Liver (tissue), 9 donors: Measurements from ENCODE around the gene ANK3. TPM values are rescaled to one million over a fixed set of nuclear protein-coding genes. Genes with fewer than 3 reads are reported as not detected.

ENCODE experiments used
- DNase-seq: peaks from one replicate; pipeline ENCODE4 v3.0.0-alpha.2; 2017; ENCODE audit warnings: low spot score
- H3K27ac ChIP-seq, 2 donors: one replicate each; pipeline ENCODE4 v1.7.0; 2013; ENCODE audit warnings: inconsistent platforms in 2 of 2, low read length in 2 of 2, control low read depth in 1 of 2, low read depth in 1 of 2, mild to moderate bottlenecking in 1 of 2
- H3K27me3 ChIP-seq, 4 donors: one replicate each; pipeline versions ENCODE4 v1.6.1 to v1.7.0; 2013; ENCODE audit warnings: low read length in 3 of 4, inconsistent platforms in 1 of 4, mild to moderate bottlenecking in 1 of 4, moderate library complexity in 1 of 4; ENCODE audit not compliant: control insufficient read depth in 4 of 4, insufficient read depth in 4 of 4
- H3K36me3 ChIP-seq, 4 donors: one replicate each; pipeline versions ENCODE4 v1.6.1 to v1.7.0; 2013; ENCODE audit warnings: low read length in 3 of 4, mild to moderate bottlenecking in 3 of 4, low read depth in 1 of 4, moderate library complexity in 1 of 4; ENCODE audit not compliant: control insufficient read depth in 4 of 4, insufficient read depth in 3 of 4
- H3K4me1 ChIP-seq, 4 donors: one replicate each; pipeline versions ENCODE4 v1.6.1 to v1.7.0; 2013; ENCODE audit warnings: low read length in 3 of 4, mild to moderate bottlenecking in 3 of 4, moderate library complexity in 1 of 4; ENCODE audit not compliant: control insufficient read depth in 4 of 4, insufficient read depth in 4 of 4
- H3K4me3 ChIP-seq, 3 donors: one replicate each; pipeline versions ENCODE4 v1.6.1 to v1.7.0; 2013; ENCODE audit warnings: low read length in 3 of 3, control low read depth in 1 of 3, low read depth in 1 of 3, mild to moderate bottlenecking in 1 of 3
- H3K9ac ChIP-seq, 2 donors: one replicate each; pipeline ENCODE4 v1.7.0; 2013; ENCODE audit warnings: low read length in 2 of 2, mild to moderate bottlenecking in 2 of 2, moderate library complexity in 2 of 2, control low read depth in 1 of 2, low read depth in 1 of 2
- H3K9me3 ChIP-seq, 4 donors: one replicate each; pipeline versions ENCODE4 v1.6.1 to v1.7.0; 2013; ENCODE audit warnings: low read length in 3 of 4; ENCODE audit not compliant: control insufficient read depth in 4 of 4
- EGR1 ChIP-seq, 2 donors: IDR thresholded peaks; 2 replicates each; pipeline ENCODE4 v1.6.1; 2016 to 2018; ENCODE audit warnings: antibody characterized with exemption in 2 of 2, low read depth in 2 of 2
- FOXA1 ChIP-seq: IDR thresholded peaks from 2 replicates; pipeline ENCODE4 v1.6.1; 2016; ENCODE audit warnings: antibody characterized with exemption
- GABPA ChIP-seq, 2 donors: IDR thresholded peaks in 1 of 2; conservative IDR thresholded peaks in 1 of 2; 2 replicates each; pipeline ENCODE4 v1.6.1; 2016; ENCODE audit warnings: antibody characterized with exemption in 2 of 2, mild to moderate bottlenecking in 1 of 2, moderate library complexity in 1 of 2
- HNF4A ChIP-seq, 2 donors: conservative IDR thresholded peaks; 2 replicates each; pipeline ENCODE4 v1.6.1; 2016; ENCODE audit warnings: antibody characterized with exemption in 2 of 2, mild to moderate bottlenecking in 2 of 2
- HNF4G ChIP-seq: IDR thresholded peaks from 2 replicates; pipeline ENCODE4 v1.6.1; 2016; ENCODE audit warnings: antibody characterized with exemption
- JUND ChIP-seq, 2 donors: IDR thresholded peaks; 2 replicates each; pipeline ENCODE4 v1.6.1; 2016; ENCODE audit warnings: antibody characterized with exemption in 2 of 2
- NR2F2 ChIP-seq: IDR thresholded peaks from 2 replicates; pipeline ENCODE4 v1.6.1; 2016; ENCODE audit warnings: antibody characterized with exemption
- RAD21 ChIP-seq, 2 donors: IDR thresholded peaks; 2 replicates each; pipeline ENCODE4 v1.6.1; 2016; ENCODE audit warnings: antibody characterized with exemption in 2 of 2, mild to moderate bottlenecking in 2 of 2
- RXRA ChIP-seq, 2 donors: IDR thresholded peaks; 2 replicates each; pipeline ENCODE4 v1.6.1; 2017 to 2018; ENCODE audit warnings: antibody characterized with exemption in 2 of 2, mild to moderate bottlenecking in 1 of 2
- SP1 ChIP-seq: IDR thresholded peaks from 2 replicates; pipeline ENCODE4 v1.6.1; 2018; ENCODE audit warnings: antibody characterized with exemption, mild to moderate bottlenecking
- YY1 ChIP-seq: IDR thresholded peaks from 2 replicates; pipeline ENCODE4 v1.6.1; 2016; ENCODE audit warnings: antibody characterized with exemption, mild to moderate bottlenecking
- WGBS: extraction: QIAGEN DNeasy Blood & Tissue Kit; methylation state at CpG from one replicate; pipeline ENCODE4 v1.1.7; 2013; 5-methylcytosine and 5-hydroxymethylcytosine counted together
- polyA plus RNA-seq, 2 donors: library from polyadenylated mRNA; stranded (reverse) in 1 of 2; unstranded in 1 of 2; fragments of 200-250 nt in 1 of 2; fragments of >200 nt in 1 of 2; fragmentation: Nextera tagmentation in 1 of 2; extraction: Ambion mirVana in 1 of 2; gene quantifications; one replicate each; pipeline versions ENCODE4 v1.2.1 to v1.2.3, GENCODE V29; 2013 to 2015
- total RNA-seq, 2 donors: library from RNA; depleted of rRNA; stranded (reverse); fragments of >200 nt; gene quantifications; one replicate each; pipeline ENCODE4 v1.2.3, GENCODE V29; 2014
- TF ChIP-seq, protein P1 (sequence below): IDR thresholded peaks from 2 replicates; pipeline ENCODE4 v1.6.1; 2016; ENCODE audit warnings: antibody characterized with exemption
- TF ChIP-seq, protein P2 (sequence below): IDR thresholded peaks from 2 replicates; pipeline ENCODE4 v1.6.1; 2016; ENCODE audit warnings: antibody characterized with exemption, mild to moderate bottlenecking
- TF ChIP-seq, protein P3 (sequence below): IDR thresholded peaks from 2 replicates; pipeline ENCODE4 v1.6.1; 2016; ENCODE audit warnings: antibody characterized with exemption
- donor health status: healthy.
- donor health status: healthy.
- donor health status: healthy.
- donor health status: healthy.
- donor health status: healthy.

The ANK3 gene
- total and polyA plus RNA-seq, 4 donors = 5.7 to 30.0 (median 9.7) TPM

DNA sequence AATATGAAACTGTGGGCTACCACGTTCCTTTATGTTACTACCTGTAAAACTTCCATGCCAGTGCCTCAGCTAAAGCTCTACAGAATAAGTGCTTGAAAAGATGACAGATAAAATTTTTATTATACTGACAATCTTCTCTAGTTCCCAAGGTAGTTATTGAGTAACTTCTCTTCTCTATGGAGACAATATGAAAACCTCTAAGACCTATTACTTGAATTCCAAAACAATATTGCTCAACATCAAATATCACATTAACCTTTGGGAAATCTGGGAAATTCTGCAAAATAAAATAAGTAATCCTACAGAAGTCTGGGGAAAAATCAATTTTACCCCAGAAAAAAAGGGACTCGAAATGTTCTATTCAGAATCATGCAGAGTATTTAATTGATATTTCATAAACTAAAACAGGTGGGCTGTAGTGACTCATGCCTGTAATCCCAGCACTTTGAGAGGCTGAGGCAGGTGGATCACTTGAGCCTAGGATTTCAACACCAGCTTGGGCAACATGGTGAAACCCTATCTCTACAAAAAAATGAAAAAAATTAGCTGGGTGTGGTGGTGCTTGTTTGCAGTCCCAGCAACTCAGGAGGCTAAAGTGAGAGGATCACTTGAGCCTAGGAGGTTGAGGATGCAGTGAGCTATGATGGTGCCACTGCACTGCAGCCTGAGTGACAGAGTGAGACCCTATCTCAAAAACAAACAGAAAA, 23.8 kb upstream of the ANK3 start:
- H3K36me3 ChIP-seq = no peaks in the 10 kb centered on the region
- H3K27ac ChIP-seq = no peak overlapping the region
- 80% methylated on average over 2 of the region's 2 CpGs for WGBS
- no peaks in the 10 kb centered on the region for H3K9me3 ChIP-seq
- no peak overlapping the region for H3K9ac ChIP-seq
- H3K4me3 ChIP-seq = no peak overlapping the region
- no peak for TF ChIP-seq EGR1 (IDR thresholded peaks at IDR 0.05; ENCODE audit: low read depth in 2 of 2)
- TF ChIP-seq YY1 = no peak
- no peak for TF ChIP-seq FOXA1
- TF ChIP-seq HNF4A (conservative IDR thresholded peaks at IDR 0.05) = no peak
- TF ChIP-seq HNF4G = no peak
- TF ChIP-seq JUND (IDR thresholded peaks at IDR 0.05) = no peak
- no peak for DNase-seq
- no peaks in the 10 kb centered on the region for H3K4me1 ChIP-seq
- no peaks in the 10 kb centered on the region for H3K27me3 ChIP-seq

DNA sequence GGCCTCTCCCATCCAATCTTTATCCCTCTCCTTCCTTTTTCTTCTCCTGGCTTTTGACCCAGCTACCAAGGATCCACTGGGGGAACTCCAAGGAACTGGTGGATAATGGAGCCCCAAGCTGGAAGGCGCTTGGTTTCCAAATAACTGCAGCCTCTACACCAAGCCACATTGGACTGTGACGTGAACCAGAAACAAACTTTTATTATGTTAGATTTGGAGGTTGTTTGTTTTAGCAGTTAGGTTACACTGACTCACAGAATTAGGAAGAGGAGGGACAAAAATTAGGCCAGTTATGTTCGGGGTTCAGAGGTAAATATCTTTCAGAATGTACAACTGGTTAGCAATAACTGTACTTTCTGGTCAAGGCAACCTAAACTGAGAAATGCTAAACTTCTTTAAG, 21.3 kb upstream of the ANK3 start:
- Histone ChIP-seq H3K9me3 (no peaks in the 10 kb centered on the region), H3K4me3 (no peak overlapping the region), H3K27ac (no peak overlapping the region), H3K4me1 (no peaks in the 10 kb centered on the region), H3K27me3 (no peaks in the 10 kb centered on the region), H3K36me3 (no peaks in the 10 kb centered on the region), H3K9ac (no peak overlapping the region)
- WGBS = 90% methylated on average over 3 of the region's 3 CpGs
- no peak for DNase-seq
- no peak for TF ChIP-seq YY1
- TF ChIP-seq SP1 = no peak
- TF ChIP-seq GABPA (IDR thresholded peaks at IDR 0.05 in 1 of 2, conservative IDR thresholded peaks at IDR 0.05 in 1 of 2) = no peak
- no peak for TF ChIP-seq JUND (IDR thresholded peaks at IDR 0.05)
- TF ChIP-seq FOXA1 = no peak
- TF ChIP-seq NR2F2 = no peak
- TF ChIP-seq, protein P1, sequence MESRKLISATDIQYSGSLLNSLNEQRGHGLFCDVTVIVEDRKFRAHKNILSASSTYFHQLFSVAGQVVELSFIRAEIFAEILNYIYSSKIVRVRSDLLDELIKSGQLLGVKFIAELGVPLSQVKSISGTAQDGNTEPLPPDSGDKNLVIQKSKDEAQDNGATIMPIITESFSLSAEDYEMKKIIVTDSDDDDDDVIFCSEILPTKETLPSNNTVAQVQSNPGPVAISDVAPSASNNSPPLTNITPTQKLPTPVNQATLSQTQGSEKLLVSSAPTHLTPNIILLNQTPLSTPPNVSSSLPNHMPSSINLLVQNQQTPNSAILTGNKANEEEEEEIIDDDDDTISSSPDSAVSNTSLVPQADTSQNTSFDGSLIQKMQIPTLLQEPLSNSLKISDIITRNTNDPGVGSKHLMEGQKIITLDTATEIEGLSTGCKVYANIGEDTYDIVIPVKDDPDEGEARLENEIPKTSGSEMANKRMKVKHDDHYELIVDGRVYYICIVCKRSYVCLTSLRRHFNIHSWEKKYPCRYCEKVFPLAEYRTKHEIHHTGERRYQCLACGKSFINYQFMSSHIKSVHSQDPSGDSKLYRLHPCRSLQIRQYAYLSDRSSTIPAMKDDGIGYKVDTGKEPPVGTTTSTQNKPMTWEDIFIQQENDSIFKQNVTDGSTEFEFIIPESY = no peak
- TF ChIP-seq, protein P2, sequence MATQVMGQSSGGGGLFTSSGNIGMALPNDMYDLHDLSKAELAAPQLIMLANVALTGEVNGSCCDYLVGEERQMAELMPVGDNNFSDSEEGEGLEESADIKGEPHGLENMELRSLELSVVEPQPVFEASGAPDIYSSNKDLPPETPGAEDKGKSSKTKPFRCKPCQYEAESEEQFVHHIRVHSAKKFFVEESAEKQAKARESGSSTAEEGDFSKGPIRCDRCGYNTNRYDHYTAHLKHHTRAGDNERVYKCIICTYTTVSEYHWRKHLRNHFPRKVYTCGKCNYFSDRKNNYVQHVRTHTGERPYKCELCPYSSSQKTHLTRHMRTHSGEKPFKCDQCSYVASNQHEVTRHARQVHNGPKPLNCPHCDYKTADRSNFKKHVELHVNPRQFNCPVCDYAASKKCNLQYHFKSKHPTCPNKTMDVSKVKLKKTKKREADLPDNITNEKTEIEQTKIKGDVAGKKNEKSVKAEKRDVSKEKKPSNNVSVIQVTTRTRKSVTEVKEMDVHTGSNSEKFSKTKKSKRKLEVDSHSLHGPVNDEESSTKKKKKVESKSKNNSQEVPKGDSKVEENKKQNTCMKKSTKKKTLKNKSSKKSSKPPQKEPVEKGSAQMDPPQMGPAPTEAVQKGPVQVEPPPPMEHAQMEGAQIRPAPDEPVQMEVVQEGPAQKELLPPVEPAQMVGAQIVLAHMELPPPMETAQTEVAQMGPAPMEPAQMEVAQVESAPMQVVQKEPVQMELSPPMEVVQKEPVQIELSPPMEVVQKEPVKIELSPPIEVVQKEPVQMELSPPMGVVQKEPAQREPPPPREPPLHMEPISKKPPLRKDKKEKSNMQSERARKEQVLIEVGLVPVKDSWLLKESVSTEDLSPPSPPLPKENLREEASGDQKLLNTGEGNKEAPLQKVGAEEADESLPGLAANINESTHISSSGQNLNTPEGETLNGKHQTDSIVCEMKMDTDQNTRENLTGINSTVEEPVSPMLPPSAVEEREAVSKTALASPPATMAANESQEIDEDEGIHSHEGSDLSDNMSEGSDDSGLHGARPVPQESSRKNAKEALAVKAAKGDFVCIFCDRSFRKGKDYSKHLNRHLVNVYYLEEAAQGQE = no peak
- no peak for TF ChIP-seq RAD21 (IDR thresholded peaks at IDR 0.05)
- no peak for TF ChIP-seq RXRA (IDR thresholded peaks at IDR 0.05)
- no peak for TF ChIP-seq HNF4G
- TF ChIP-seq EGR1 (IDR thresholded peaks at IDR 0.05; ENCODE audit: low read depth in 2 of 2) = no peak
- TF ChIP-seq, protein P3, sequence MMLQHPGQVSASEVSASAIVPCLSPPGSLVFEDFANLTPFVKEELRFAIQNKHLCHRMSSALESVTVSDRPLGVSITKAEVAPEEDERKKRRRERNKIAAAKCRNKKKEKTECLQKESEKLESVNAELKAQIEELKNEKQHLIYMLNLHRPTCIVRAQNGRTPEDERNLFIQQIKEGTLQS = no peak
- no peak for TF ChIP-seq HNF4A (conservative IDR thresholded peaks at IDR 0.05)
